ENCODE results near the gene C14orf132.

C14orf132 gene

GRCh38 chr14:96059519-96060135 is 20.5 kb downstream of the C14orf132 start:
- TF ChIP-seq, protein P1, sequence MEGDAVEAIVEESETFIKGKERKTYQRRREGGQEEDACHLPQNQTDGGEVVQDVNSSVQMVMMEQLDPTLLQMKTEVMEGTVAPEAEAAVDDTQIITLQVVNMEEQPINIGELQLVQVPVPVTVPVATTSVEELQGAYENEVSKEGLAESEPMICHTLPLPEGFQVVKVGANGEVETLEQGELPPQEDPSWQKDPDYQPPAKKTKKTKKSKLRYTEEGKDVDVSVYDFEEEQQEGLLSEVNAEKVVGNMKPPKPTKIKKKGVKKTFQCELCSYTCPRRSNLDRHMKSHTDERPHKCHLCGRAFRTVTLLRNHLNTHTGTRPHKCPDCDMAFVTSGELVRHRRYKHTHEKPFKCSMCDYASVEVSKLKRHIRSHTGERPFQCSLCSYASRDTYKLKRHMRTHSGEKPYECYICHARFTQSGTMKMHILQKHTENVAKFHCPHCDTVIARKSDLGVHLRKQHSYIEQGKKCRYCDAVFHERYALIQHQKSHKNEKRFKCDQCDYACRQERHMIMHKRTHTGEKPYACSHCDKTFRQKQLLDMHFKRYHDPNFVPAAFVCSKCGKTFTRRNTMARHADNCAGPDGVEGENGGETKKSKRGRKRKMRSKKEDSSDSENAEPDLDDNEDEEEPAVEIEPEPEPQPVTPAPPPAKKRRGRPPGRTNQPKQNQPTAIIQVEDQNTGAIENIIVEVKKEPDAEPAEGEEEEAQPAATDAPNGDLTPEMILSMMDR (IDR thresholded peaks at IDR 0.05; ENCODE audit: low read length, missing control alignments): no peak
- H3K4me3 ChIP-seq (replicated peaks; ENCODE audit: low read depth, low read length): no peak overlapping the region
- DNase-seq (ENCODE audit: low read depth): no peak

GRCh38 chr14:96060186-96060933 is 21.2 kb downstream of the C14orf132 start:
- no peak overlapping the region for H3K4me3 ChIP-seq (replicated peaks; ENCODE audit: low read depth, low read length)
- TF ChIP-seq, protein P1 (IDR thresholded peaks at IDR 0.05; ENCODE audit: low read length, missing control alignments): no peak
- no peak for DNase-seq (ENCODE audit: low read depth)

DNA sequence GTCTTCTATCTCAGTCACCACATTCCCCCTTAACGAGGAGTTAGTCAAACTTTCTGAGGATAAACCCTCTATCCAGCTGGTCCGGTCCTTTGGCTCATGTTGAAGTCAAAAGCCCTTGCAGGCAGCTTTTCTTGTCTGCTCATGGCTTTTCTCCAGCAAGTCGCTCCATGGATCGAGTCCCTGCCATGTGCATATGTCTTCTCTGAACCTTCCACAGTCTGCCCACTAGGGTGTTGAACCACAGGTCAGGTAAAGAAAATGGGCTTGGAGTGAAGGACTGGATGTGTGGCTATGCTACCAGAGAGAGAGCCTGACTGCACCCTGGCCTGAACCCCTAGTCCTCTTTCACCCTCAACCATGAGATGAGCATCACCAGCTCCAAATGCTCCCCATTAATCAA is 22.8 kb downstream of the C14orf132 start:
- DNase-seq (ENCODE audit: low read depth): no peak
- TF ChIP-seq, protein P1 (IDR thresholded peaks at IDR 0.05; ENCODE audit: low read length, missing control alignments): no peak
- H3K4me3 ChIP-seq (replicated peaks; ENCODE audit: low read depth, low read length): no peak overlapping the region

DNA sequence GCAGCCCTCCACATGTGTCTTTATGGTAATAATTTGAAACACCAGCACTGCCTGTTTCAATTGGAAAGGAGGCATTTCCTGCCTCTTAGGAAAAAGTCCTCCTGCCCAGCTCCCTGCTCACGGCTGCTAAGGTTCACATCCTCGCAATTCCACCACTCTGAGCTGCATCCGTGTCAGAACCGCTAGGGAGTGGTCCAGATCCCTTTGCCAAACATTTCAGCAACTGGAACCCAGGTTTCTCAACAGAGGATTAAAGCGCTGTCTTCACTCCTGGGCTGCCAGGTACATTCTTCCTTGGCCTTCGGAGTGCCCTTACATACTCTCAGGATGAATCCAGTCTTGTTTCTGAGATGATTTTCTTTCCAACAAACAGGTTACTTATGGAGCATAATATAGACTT is 23.3 kb downstream of the C14orf132 start:
- DNase-seq (ENCODE audit: low read depth): no peak
- TF ChIP-seq, protein P1 (IDR thresholded peaks at IDR 0.05; ENCODE audit: low read length, missing control alignments): no peak

DNA sequence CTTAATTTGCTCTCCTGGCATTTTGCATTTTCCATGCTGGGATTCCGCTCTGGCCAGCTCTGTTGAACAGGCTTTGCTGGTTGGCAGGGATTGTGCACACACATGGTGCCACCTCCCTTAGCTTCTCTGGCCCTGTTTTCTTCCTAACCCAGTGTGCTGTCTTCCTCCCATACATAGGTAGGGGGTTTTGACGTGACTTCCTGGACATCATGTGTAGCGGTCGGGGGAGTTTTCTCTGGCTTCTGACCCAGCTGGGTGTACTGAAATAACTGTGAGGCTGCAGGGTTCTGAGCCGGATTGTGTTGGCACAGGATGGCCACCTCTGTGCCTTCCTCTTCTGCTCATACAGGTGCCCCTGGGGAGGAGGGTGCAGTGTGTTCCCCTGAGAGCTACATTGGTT is 25.7 kb downstream of the C14orf132 start:
- H3K4me3 ChIP-seq (replicated peaks; ENCODE audit: low read depth, low read length): no peak overlapping the region
- DNase-seq (ENCODE audit: low read depth): no peak
- TF ChIP-seq, protein P1 (IDR thresholded peaks at IDR 0.05; ENCODE audit: low read length, missing control alignments): no peak

More for the DNA sequence above, 23.3 kb downstream of the C14orf132 start:
- H3K4me3 ChIP-seq (replicated peaks; ENCODE audit: low read depth, low read length): no peak overlapping the region

GRCh38 chr14:96065661-96066459 is 26.7 kb downstream of the C14orf132 start:
- TF ChIP-seq, protein P1 (IDR thresholded peaks at IDR 0.05; ENCODE audit: low read length, missing control alignments): no peak
- no peak for DNase-seq (ENCODE audit: low read depth)
- no peak overlapping the region for H3K4me3 ChIP-seq (replicated peaks; ENCODE audit: low read depth, low read length)
